GM21381 (cell line): ENCODE results near the gene ADD3.

Source experiments
- ATAC-seq: cut with Tn5 transposase; IDR thresholded peaks from one replicate; pipeline ENCODE4 v1.9.1; 2021; ENCODE audit warnings: mild to moderate bottlenecking, moderate library complexity; ENCODE audit not compliant: unreplicated experiment

The ADD3 gene

GRCh38 chr10:110007701-110008517 is at the start of gene ADD3:
TSS of gene ADD3 (plus strand) at chr10:110007984. CDS start at chr10:110100654, 92,670 bp downstream.
- ATAC-seq, result peak; percentile 61

- ATAC-seq, result no peak
These were observed 49.7 kb upstream of the ADD3 start for GRCh38 chr10:109958059-109958458.

- ATAC-seq, result no peak
These were observed 48.3 kb upstream of the ADD3 start for GRCh38 chr10:109959259-109960145.

GRCh38 chr10:109960682-109961081 is 47.1 kb upstream of the ADD3 start:
- no peak for ATAC-seq

GRCh38 chr10:109961174-109962001 is 46.4 kb upstream of the ADD3 start:
- no peak for ATAC-seq

GRCh38 chr10:109962247-109962646 is 45.5 kb upstream of the ADD3 start:
- ATAC-seq, result no peak

- ATAC-seq, result no peak
These were observed 44.3 kb upstream of the ADD3 start for GRCh38 chr10:109963439-109963838.

- no peak for ATAC-seq
These were observed 43.5 kb upstream of the ADD3 start for GRCh38 chr10:109964318-109964717.

GRCh38 chr10:109966961-109967738 is 40.6 kb upstream of the ADD3 start:
- ATAC-seq, result no peak

GRCh38 chr10:109967739-109968088 is 40.1 kb upstream of the ADD3 start:
- no peak for ATAC-seq

GRCh38 chr10:109968953-109969759 is 38.6 kb upstream of the ADD3 start:
- no peak for ATAC-seq

GRCh38 chr10:109969760-109970346 is 37.9 kb upstream of the ADD3 start:
- ATAC-seq, result no peak

GRCh38 chr10:109971634-109972033 is 36.1 kb upstream of the ADD3 start:
- ATAC-seq, result no peak

- ATAC-seq, result no peak
These were observed 35.3 kb upstream of the ADD3 start for GRCh38 chr10:109972372-109973001.

- ATAC-seq, result no peak
These were observed 34.4 kb upstream of the ADD3 start for GRCh38 chr10:109973326-109973829.

- ATAC-seq, result no peak
These were observed 33.1 kb upstream of the ADD3 start for GRCh38 chr10:109974504-109975191.

GRCh38 chr10:109975244-109976190 is 32.3 kb upstream of the ADD3 start:
- ATAC-seq, result no peak
